Measurements from ENCODE around the gene LYPD6. TPM values are rescaled to one million over a fixed set of nuclear protein-coding genes. Genes with fewer than 3 reads are reported as not detected.

The LYPD6 gene
- total RNA-seq, 1 donor from 2014 or later, result not detected

GRCh38 chr2:149507974-149508373 lies 177.6 kb downstream of the LYPD6 start:
- CTCF ChIA-PET, result no interaction called here
- Mint-ChIP-seq H3K27me3 (peaks cover 17% of the 10 kb centered on the region), H3K4me1 (no peaks in the 10 kb centered on the region), H3K9me3 (no peaks in the 10 kb centered on the region), H3K27ac (no peak overlapping the region), H3K36me3 (ENCODE audit: low read depth) (no peaks in the 10 kb centered on the region), H3K4me3 (no peak overlapping the region)
- intact Hi-C loops (cut with micrococcal nuclease), result no loop called here
- DNase-seq, result no peak
- TF ChIP-seq CTCF (IDR thresholded peaks at IDR 0.05), result no peak
- POLR2A ChIA-PET, result no interaction called here
- ATAC-seq (ENCODE audit: low read depth), result no peak

DNA sequence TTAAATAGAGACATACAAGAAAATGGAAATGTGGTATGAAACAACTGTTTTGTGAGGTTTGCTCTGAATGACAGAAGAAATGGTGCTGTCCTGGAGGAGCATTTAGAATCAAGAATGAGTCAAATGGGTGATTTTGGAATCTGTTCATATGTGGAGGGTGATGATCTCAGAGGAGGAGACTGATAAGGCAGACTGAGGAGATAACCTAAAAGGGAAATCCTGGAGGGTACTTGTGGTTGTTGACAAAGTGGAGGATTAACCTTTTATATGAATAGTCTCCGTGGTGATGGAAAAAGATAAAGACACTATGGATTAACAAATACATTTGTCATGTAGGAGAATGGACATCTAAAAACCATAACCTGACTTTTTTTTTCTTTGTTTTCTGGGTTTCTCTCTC lies 183.1 kb downstream of the LYPD6 start:
- Mint-ChIP-seq H3K9me3 (no peaks in the 10 kb centered on the region), H3K4me1 (no peaks in the 10 kb centered on the region), H3K27me3 (peaks cover 7% of the 10 kb centered on the region), H3K27ac (no peak overlapping the region), H3K4me3 (no peak overlapping the region), H3K36me3 (ENCODE audit: low read depth) (no peaks in the 10 kb centered on the region)
- ATAC-seq (ENCODE audit: low read depth) (no peak), DNase-seq (no peak)
- intact Hi-C loops (cut with micrococcal nuclease), result no loop called here
- no peak for TF ChIP-seq CTCF (IDR thresholded peaks at IDR 0.05)
- ChIA-PET CTCF (no interaction called here), POLR2A (no interaction called here)

Measured in activated B cell treated with CpG ODN at 0.5 μM for 24 hours (primary cell).